PC-9 (cell line): ENCODE measurements around the gene DNMT3L.

Source experiments
- EZH2 ChIP-seq: fragments of 200-600 bp; sonication (generic); IDR thresholded peaks from 2 replicates; pipeline ENCODE4 v1.8.0; 2017; ENCODE audit warnings: antibody characterized with exemption, low read depth
- TF ChIP-seq, protein P1 (sequence below): fragments of 200-600 bp; sonication (generic); conservative IDR thresholded peaks from 2 replicates; pipeline ENCODE4 v1.6.1; 2017; ENCODE audit warnings: mixed run types, antibody characterized with exemption, mild to moderate bottlenecking, moderate library complexity

- TF ChIP-seq, protein P1, sequence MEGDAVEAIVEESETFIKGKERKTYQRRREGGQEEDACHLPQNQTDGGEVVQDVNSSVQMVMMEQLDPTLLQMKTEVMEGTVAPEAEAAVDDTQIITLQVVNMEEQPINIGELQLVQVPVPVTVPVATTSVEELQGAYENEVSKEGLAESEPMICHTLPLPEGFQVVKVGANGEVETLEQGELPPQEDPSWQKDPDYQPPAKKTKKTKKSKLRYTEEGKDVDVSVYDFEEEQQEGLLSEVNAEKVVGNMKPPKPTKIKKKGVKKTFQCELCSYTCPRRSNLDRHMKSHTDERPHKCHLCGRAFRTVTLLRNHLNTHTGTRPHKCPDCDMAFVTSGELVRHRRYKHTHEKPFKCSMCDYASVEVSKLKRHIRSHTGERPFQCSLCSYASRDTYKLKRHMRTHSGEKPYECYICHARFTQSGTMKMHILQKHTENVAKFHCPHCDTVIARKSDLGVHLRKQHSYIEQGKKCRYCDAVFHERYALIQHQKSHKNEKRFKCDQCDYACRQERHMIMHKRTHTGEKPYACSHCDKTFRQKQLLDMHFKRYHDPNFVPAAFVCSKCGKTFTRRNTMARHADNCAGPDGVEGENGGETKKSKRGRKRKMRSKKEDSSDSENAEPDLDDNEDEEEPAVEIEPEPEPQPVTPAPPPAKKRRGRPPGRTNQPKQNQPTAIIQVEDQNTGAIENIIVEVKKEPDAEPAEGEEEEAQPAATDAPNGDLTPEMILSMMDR = no peak
- no peak for TF ChIP-seq EZH2
Measured at GRCh38 chr21:44275041-44275440, 13.3 kb upstream of the DNMT3L start.
